Kasumi-1 (cell line): ENCODE data around the gene MFRP.

Experiments used
- DNase-seq, 2 experiments: peaks; one replicate each; lab custom pipeline; 2025; lab: John Stamatoyannopoulos, UW

Gene MFRP

DNA sequence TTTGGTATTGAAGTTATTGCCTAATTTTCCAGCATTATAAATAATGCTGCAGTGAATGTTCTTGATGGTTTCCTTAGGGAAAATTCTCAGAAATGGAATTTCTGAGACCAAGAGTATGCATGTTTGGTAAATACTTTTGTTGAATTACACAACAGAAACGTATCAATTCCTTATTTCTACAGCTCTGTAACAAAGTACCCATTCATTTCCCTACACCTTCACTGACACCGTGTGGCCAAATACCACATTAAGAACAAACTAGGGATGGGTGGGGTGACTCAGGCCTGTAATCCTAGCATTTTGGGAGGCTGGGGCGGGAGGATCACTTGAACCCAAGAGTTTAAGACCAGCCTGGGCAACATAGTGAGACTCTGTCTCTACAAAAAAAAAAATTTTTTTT, 51.3 kb downstream of the MFRP start:
- peak; percentile 22 to 38 for DNase-seq

DNA sequence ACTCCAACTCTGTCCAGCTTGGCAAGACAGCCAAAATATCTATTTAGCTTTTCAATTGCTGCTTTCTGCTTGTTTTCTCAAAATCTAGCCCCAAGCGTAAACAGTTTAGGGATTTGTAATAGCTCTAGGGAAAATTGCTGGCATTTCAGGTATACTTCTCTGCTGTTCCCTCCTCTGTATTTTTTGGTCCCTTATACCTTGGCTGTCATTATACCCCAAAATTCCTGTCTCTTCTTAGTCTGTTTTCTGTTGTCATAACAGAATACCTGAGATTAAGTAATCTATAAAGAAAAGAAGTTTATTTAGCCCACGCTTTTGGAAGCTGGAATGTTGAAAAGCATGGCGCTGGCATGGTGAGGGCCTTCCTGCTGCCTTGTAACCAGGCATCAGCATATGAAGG, 53.0 kb downstream of the MFRP start:
- DNase-seq, result no peak

GRCh38 chr11:119290894-119291497, 55.5 kb downstream of the MFRP start:
- DNase-seq, result no peak
